H1 (cell line): ENCODE data around the gene ZNRF2. TPM values are rescaled to one million over a fixed set of nuclear protein-coding genes. Genes with fewer than 3 reads are reported as not detected.

Experiments
- CTCF ChIA-PET: fragments of 300-600 bp; sonication (Branson Sonifier 250); formaldehyde crosslinking; loops from one replicate; lab custom pipeline; 2021; ENCODE audit not compliant: partially characterized antibody; lab: Charles Lee
- POLR2A ChIA-PET: fragments of 300-600 bp; sonication (Branson Sonifier 250); formaldehyde crosslinking; loops from one replicate; lab custom pipeline; 2021; ENCODE audit warnings: inconsistent platforms; ENCODE audit not compliant: partially characterized antibody; lab: Charles Lee
- DNase-seq, 2 experiments: peaks; one replicate each; pipeline versions ENCODE4 v3.0.0 to v3.0.0-alpha.2; 2010 to 2022; ENCODE audit warnings: low spot score in 2 of 2, low read depth in 1 of 2, mixed read lengths in 1 of 2
- FAIRE-seq: peaks from 2 replicates; lab custom pipeline; 2011; peaks lifted over from hg19 to GRCh38; lab: Jason Lieb, UNC
- H2AFZ ChIP-seq: 2 replicates; pipeline ENCODE4 v1.8.1; 2012; ENCODE audit warnings: low read length, inconsistent platforms
- H2AK5ac ChIP-seq: 2 replicates; pipeline ENCODE4 v1.6.1; 2013; ENCODE audit warnings: low read depth, low read length
- H2BK120ac ChIP-seq: replicated peaks from 2 replicates; pipeline ENCODE3; 2013; ENCODE audit warnings: low read depth, low read length, inconsistent platforms
- H2BK12ac ChIP-seq: 2 replicates; pipeline ENCODE4 v1.6.1; 2013; ENCODE audit warnings: low read depth, low read length
- H2BK15ac ChIP-seq: 2 replicates; pipeline ENCODE4 v1.6.1; 2013; ENCODE audit warnings: low read length
- H2BK20ac ChIP-seq: 2 replicates; pipeline ENCODE4 v1.6.1; 2013; ENCODE audit warnings: low read length
- H2BK5ac ChIP-seq: 2 replicates; pipeline ENCODE4 v1.6.1; 2013; ENCODE audit warnings: low read depth, low read length
- H3K14ac ChIP-seq: 2 replicates; pipeline ENCODE4 v1.6.1; 2013; ENCODE audit warnings: inconsistent platforms; ENCODE audit not compliant: insufficient read length
- H3K18ac ChIP-seq: 2 replicates; pipeline ENCODE4 v1.6.1; 2013; ENCODE audit warnings: low read length; ENCODE audit errors: extremely low read depth
- H3K23ac ChIP-seq: 2 replicates; pipeline ENCODE4 v1.6.1; 2013; ENCODE audit warnings: inconsistent platforms; ENCODE audit not compliant: insufficient read length
- H3K23me2 ChIP-seq: 2 replicates; pipeline ENCODE4 v1.6.1; 2013; ENCODE audit warnings: low read depth, low read length
- H3K27ac ChIP-seq: 2 replicates; pipeline ENCODE4 v1.6.1; 2011; ENCODE audit warnings: low read depth, low read length, inconsistent platforms
- H3K27me3 ChIP-seq, 4 experiments: replicated peaks in 1 of 4; 1 replicate in 1 of 4; 2 replicates in 3 of 4; pipeline versions ENCODE4 v1.6.1 to v1.8.1; 2011 to 2013; ENCODE audit warnings: low read length in 3 of 4, mild to moderate bottlenecking in 3 of 4, inconsistent platforms in 2 of 4, mixed read lengths in 2 of 4, moderate library complexity in 1 of 4; ENCODE audit not compliant: control insufficient read depth in 3 of 4, insufficient read depth in 3 of 4; ENCODE audit errors: extremely low read depth in 1 of 4
- H3K36me3 ChIP-seq, 4 experiments: 2 replicates each; pipeline versions ENCODE4 v1.6.1 to v1.8.1; 2011 to 2013; ENCODE audit warnings: mild to moderate bottlenecking in 4 of 4, low read length in 3 of 4, moderate library complexity in 2 of 4, control low read depth in 1 of 4, inconsistent platforms in 1 of 4; ENCODE audit not compliant: insufficient read depth in 4 of 4, control insufficient read depth in 2 of 4
- H3K4ac ChIP-seq: replicated peaks from 2 replicates; pipeline ENCODE3; 2013; ENCODE audit warnings: low read length, low read depth, mixed read lengths, inconsistent platforms; ENCODE audit not compliant: insufficient read length
- H3K4me1 ChIP-seq, 4 experiments: replicated peaks in 1 of 4; 1 replicate in 1 of 4; 2 replicates in 3 of 4; pipeline versions ENCODE4 v1.6.1 to v1.8.1; 2011 to 2013; ENCODE audit warnings: low read length in 3 of 4, inconsistent platforms in 2 of 4, mixed read lengths in 1 of 4; ENCODE audit not compliant: insufficient read depth in 4 of 4, control insufficient read depth in 3 of 4
- H3K4me2 ChIP-seq, 2 experiments: 2 replicates each; pipeline versions ENCODE4 v1.6.1 to v1.8.1; 2011 to 2013; ENCODE audit warnings: low read depth in 2 of 2, low read length in 2 of 2, control low read depth in 1 of 2, inconsistent platforms in 1 of 2, mild to moderate bottlenecking in 1 of 2; ENCODE audit not compliant: insufficient read depth in 1 of 2
- H3K4me3 ChIP-seq, 4 experiments: fragments of 200-600, 300-600 bp in 1 of 4; sonication (generic), shearing (Covaris generic), sonication (Bioruptor Twin) in 1 of 4; 2 replicates each; pipeline versions ENCODE4 v1.5.1 to v1.8.1; 2011 to 2016; ENCODE audit warnings: low read length in 4 of 4, low read depth in 3 of 4, control low read depth in 2 of 4, inconsistent platforms in 2 of 4, mild to moderate bottlenecking in 2 of 4, mixed read lengths in 1 of 4, moderate library complexity in 1 of 4; ENCODE audit not compliant: insufficient read depth in 2 of 4; ENCODE audit errors: extremely low read depth in 1 of 4
- H3K56ac ChIP-seq: replicated peaks from 2 replicates; pipeline ENCODE3; 2013; ENCODE audit warnings: low read depth, mild to moderate bottlenecking, mixed read lengths, low read length, inconsistent platforms; ENCODE audit not compliant: insufficient read length
- H3K79me1 ChIP-seq: 2 replicates; pipeline ENCODE4 v1.6.1; 2013; ENCODE audit warnings: low read depth, low read length, control low read depth
- H3K79me2 ChIP-seq, 2 experiments: 2 replicates each; pipeline versions ENCODE4 v1.6.1 to v1.8.1; 2012 to 2013; ENCODE audit warnings: low read length in 2 of 2, mild to moderate bottlenecking in 2 of 2, inconsistent platforms in 1 of 2; ENCODE audit not compliant: insufficient read depth in 2 of 2, control insufficient read depth in 1 of 2
- H3K9ac ChIP-seq, 4 experiments: replicated peaks in 1 of 4; 1 replicate in 1 of 4; 2 replicates in 3 of 4; pipeline versions ENCODE4 v1.6.1 to v1.8.1; 2011 to 2013; ENCODE audit warnings: low read depth in 3 of 4, low read length in 3 of 4, control low read depth in 2 of 4, mild to moderate bottlenecking in 2 of 4, moderate library complexity in 2 of 4, inconsistent platforms in 1 of 4; ENCODE audit errors: extremely low read depth in 1 of 4
- H3K9me3 ChIP-seq, 2 experiments: 2 replicates each; pipeline versions ENCODE4 v1.6.1 to v1.8.1; 2012 to 2013; ENCODE audit warnings: mild to moderate bottlenecking in 2 of 2, moderate library complexity in 2 of 2, control low read depth in 1 of 2, inconsistent platforms in 1 of 2, low read depth in 1 of 2, low read length in 1 of 2, mixed read lengths in 1 of 2; ENCODE audit not compliant: insufficient read depth in 2 of 2
- H4K20me1 ChIP-seq, 2 experiments: replicated peaks in 1 of 2; 2 replicates each; pipeline versions ENCODE3 to v1.8.1; 2011 to 2013; ENCODE audit warnings: inconsistent platforms in 2 of 2, low read length in 2 of 2, mild to moderate bottlenecking in 1 of 2; ENCODE audit not compliant: insufficient read depth in 2 of 2, control insufficient read depth in 1 of 2
- H4K5ac ChIP-seq: 2 replicates; pipeline ENCODE4 v1.6.1; 2013; ENCODE audit warnings: low read length, low read depth, mixed read lengths, inconsistent platforms; ENCODE audit not compliant: insufficient read length
- H4K8ac ChIP-seq: 2 replicates; pipeline ENCODE4 v1.8.0; 2013; ENCODE audit warnings: mild to moderate bottlenecking, moderate library complexity, low read length, inconsistent platforms; ENCODE audit not compliant: insufficient read depth; ENCODE audit errors: extremely low read depth
- H4K91ac ChIP-seq: replicated peaks from 2 replicates; pipeline ENCODE3; 2013; ENCODE audit warnings: low read length, mixed read lengths, inconsistent platforms; ENCODE audit not compliant: insufficient read length
- ATF3 ChIP-seq: IDR thresholded peaks from 2 replicates; pipeline ENCODE4 v1.6.1; 2011; ENCODE audit warnings: low read depth, mild to moderate bottlenecking, low read length; ENCODE audit not compliant: insufficient read depth
- BCL11A ChIP-seq, 2 experiments: IDR thresholded peaks; one replicate each; pipeline ENCODE4 v1.6.1; 2011; ENCODE audit warnings: low read depth in 2 of 2, low read length in 2 of 2, mild to moderate bottlenecking in 2 of 2
- GTF2F1 ChIP-seq: IDR thresholded peaks from 2 replicates; pipeline ENCODE4 v1.6.1; 2012; ENCODE audit warnings: low read depth, low read length, improper control_type of control experiment, borderline replicate concordance
- MAX ChIP-seq: IDR thresholded peaks from 2 replicates; pipeline ENCODE4 v1.6.1; 2012; ENCODE audit warnings: inconsistent platforms
- SRF ChIP-seq: IDR thresholded peaks from 2 replicates; pipeline ENCODE4 v1.6.1; 2011; ENCODE audit warnings: mild to moderate bottlenecking, low read depth, low read length, moderate library complexity
- WGBS, 2 experiments: shearing (Covaris generic) in 1 of 2; methylation state at CpG; one replicate each; pipeline versions ENCODE4 v1.1.6 to v1.1.7; 2013 to 2015; ENCODE audit warnings: low lambda C conversion rate in 2 of 2, mixed read lengths in 2 of 2, inconsistent platforms in 1 of 2, low coverage in 1 of 2, missing lambda C conversion rate in 1 of 2; ENCODE audit not compliant: insufficient replicate concordance in 2 of 2, insufficient coverage in 1 of 2, insufficient read length in 1 of 2; ENCODE audit errors: extremely low coverage in 1 of 2, missing lambda C conversion rate in 1 of 2; 5-methylcytosine and 5-hydroxymethylcytosine counted together
- polyA plus RNA-seq, 7 experiments: library from polyadenylated mRNA; depleted of rRNA in 3 of 7; stranded (reverse) in 5 of 7; unstranded in 2 of 7; fragments of >200 nt in 5 of 7; fragments of 200-250 nt in 2 of 7; gene quantifications; 1 replicate in 5 of 7; 2 replicates in 1 of 7; 4 replicates in 1 of 7; pipeline versions ENCODE4 v1.2.1 to v1.2.3, GENCODE V29; 2011 to 2013; ENCODE audit warnings: missing spikeins in 2 of 7, mixed read lengths in 2 of 7
- total RNA-seq: library from RNA; stranded (reverse); fragmentation: NEBNext Ultra II Directional; extraction: Animal tissue kit (Norgen Biotek cat#: 25700); gene quantifications from 2 replicates; pipeline ENCODE4 v1.2.1, GENCODE V29; 2021

Gene ZNRF2
- total and polyA plus RNA-seq, 2 of the 8 experiments (the other 6 are each of a cell fraction or from before 2014, with no cell fraction given) = 2.9 to 16.2 TPM

GRCh38 chr7:30366606-30367005 is 82.2 kb downstream of the ZNRF2 start:
- no peak for FAIRE-seq
- H3K23me2 ChIP-seq = no peaks in the 10 kb centered on the region
- no peak overlapping the region for H3K56ac ChIP-seq
- WGBS, 2 experiments = 88% methylated on average over 2 of the region's 2 CpGs; no CpG with 5 or more reads in 1 of the 2 experiments
- H2BK5ac ChIP-seq = no peak overlapping the region
- H2AFZ ChIP-seq = no peak overlapping the region
- H3K23ac ChIP-seq = no peak overlapping the region
- H3K27me3 ChIP-seq = no peaks in the 10 kb centered on the region
- TF ChIP-seq SRF = no peak
- TF ChIP-seq GTF2F1 = no peak
- TF ChIP-seq ATF3 = no peak
- TF ChIP-seq BCL11A (IDR thresholded peaks at IDR 0.05; ENCODE audit: low read depth in 2 of 2, low read length in 2 of 2) = no peak
- no peak for TF ChIP-seq MAX
- H3K27ac ChIP-seq = no peak overlapping the region
- H3K14ac ChIP-seq = no peak overlapping the region
- no peaks in the 10 kb centered on the region for H3K79me1 ChIP-seq
- H3K4me2 ChIP-seq = no peak overlapping the region
- H2BK120ac ChIP-seq = no peak overlapping the region
- POLR2A ChIA-PET = no interaction called here
- no peak overlapping the region for H2AK5ac ChIP-seq
- no peak overlapping the region for H4K5ac ChIP-seq
- no peak overlapping the region for H3K4ac ChIP-seq
- no peaks in the 10 kb centered on the region for H3K9me3 ChIP-seq
- no peak overlapping the region for H2BK15ac ChIP-seq
- H3K18ac ChIP-seq = no peak overlapping the region
- peaks cover 0 to 3% (median 1%) of the 10 kb centered on the region in 4 experiments; a peak in 3 of 8 replicates for H3K36me3 ChIP-seq
- CTCF ChIA-PET = interaction anchor here (0.8 kb wide), 1 partner anchor 55 kb away, joined by 3 read pairs; no protein-coding TSS in a partner anchor
- H4K91ac ChIP-seq = no peak overlapping the region
- H2BK20ac ChIP-seq = no peak overlapping the region
- H4K8ac ChIP-seq = no peak overlapping the region
- H3K4me3 ChIP-seq = no peak overlapping the region
- no peaks in the 10 kb centered on the region for H4K20me1 ChIP-seq
- no peaks in the 10 kb centered on the region for H3K79me2 ChIP-seq
- H3K4me1 ChIP-seq = no peaks in the 10 kb centered on the region
- no peak overlapping the region for H2BK12ac ChIP-seq
- H3K9ac ChIP-seq = no peak overlapping the region
- DNase-seq = no peak
